Measurements from ENCODE around the gene LRIG2. TPM values are rescaled to one million over a fixed set of nuclear protein-coding genes. Genes with fewer than 3 reads are reported as not detected.

LRIG2 gene
- total RNA-seq, 1 donor, result 17.4 TPM

- Histone ChIP-seq H3K4me3 (ENCODE audit: insufficient read depth, low read length) (no peak overlapping the region), H3K4me2 (ENCODE audit: insufficient read depth, low read length) (no peak overlapping the region), H3K9me3 (ENCODE audit: low read depth, low read length) (no peaks in the 10 kb centered on the region), H3K79me2 (ENCODE audit: insufficient read depth, low read length) (peaks cover 9% of the 10 kb centered on the region), H4K20me1 (ENCODE audit: insufficient read depth, low read length) (no peaks in the 10 kb centered on the region), H3K27ac (ENCODE audit: low read depth, low read length) (no peak overlapping the region), H3K4me1 (ENCODE audit: insufficient read depth, low read length) (peaks cover 10% of the 10 kb centered on the region), H2AFZ (ENCODE audit: low read length) (no peak overlapping the region), H3K36me3 (ENCODE audit: insufficient read depth, low read length) (peaks cover 47% of the 10 kb centered on the region), H3K27me3 (ENCODE audit: insufficient read depth, low read length) (no peaks in the 10 kb centered on the region)
- TF ChIP-seq, protein P1, sequence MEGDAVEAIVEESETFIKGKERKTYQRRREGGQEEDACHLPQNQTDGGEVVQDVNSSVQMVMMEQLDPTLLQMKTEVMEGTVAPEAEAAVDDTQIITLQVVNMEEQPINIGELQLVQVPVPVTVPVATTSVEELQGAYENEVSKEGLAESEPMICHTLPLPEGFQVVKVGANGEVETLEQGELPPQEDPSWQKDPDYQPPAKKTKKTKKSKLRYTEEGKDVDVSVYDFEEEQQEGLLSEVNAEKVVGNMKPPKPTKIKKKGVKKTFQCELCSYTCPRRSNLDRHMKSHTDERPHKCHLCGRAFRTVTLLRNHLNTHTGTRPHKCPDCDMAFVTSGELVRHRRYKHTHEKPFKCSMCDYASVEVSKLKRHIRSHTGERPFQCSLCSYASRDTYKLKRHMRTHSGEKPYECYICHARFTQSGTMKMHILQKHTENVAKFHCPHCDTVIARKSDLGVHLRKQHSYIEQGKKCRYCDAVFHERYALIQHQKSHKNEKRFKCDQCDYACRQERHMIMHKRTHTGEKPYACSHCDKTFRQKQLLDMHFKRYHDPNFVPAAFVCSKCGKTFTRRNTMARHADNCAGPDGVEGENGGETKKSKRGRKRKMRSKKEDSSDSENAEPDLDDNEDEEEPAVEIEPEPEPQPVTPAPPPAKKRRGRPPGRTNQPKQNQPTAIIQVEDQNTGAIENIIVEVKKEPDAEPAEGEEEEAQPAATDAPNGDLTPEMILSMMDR (IDR thresholded peaks at IDR 0.05; ENCODE audit: extremely low read depth, low read depth, low read length), result no peak
- no peak for DNase-seq (ENCODE audit: insufficient read length, low spot score, missing footprints)
Measured at GRCh38 chr1:113126207-113126606, 53.2 kb downstream of the LRIG2 start.

DNA sequence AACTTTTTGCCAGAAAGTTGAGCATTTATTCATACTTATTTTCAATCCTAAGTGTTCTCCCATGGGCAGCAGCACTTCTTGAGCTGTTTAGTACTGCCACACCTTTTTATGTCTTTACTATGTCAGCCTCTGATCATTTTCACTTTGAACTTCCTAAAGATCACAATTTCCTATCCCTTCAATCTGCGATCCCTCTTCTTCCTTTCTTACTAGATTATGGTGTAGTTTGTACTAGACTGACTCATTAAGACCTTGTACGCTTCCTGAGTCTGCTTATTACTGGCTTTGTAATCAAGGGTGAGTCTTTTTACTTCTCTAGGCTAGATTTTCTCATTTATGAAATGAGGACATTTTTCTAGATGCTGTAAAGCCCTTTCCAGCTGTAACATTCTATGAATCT lies 55.1 kb downstream of the LRIG2 start:
- no peak overlapping the region for H3K4me3 ChIP-seq (ENCODE audit: insufficient read depth, low read length)
- H3K36me3 ChIP-seq (ENCODE audit: insufficient read depth, low read length), result peaks cover 40% of the 10 kb centered on the region

GRCh38 chr1:113129529-113130185 lies 56.7 kb downstream of the LRIG2 start:
- no peaks in the 10 kb centered on the region for H3K27me3 ChIP-seq (ENCODE audit: insufficient read depth, low read length)
- H4K20me1 ChIP-seq (ENCODE audit: insufficient read depth, low read length), result no peaks in the 10 kb centered on the region
- peaks cover 6% of the 10 kb centered on the region for H3K79me2 ChIP-seq (ENCODE audit: insufficient read depth, low read length)
- no peak for DNase-seq (ENCODE audit: insufficient read length, low spot score, missing footprints)
- no peak overlapping the region for H3K27ac ChIP-seq (ENCODE audit: low read depth, low read length)
- H3K36me3 ChIP-seq (ENCODE audit: insufficient read depth, low read length), result peaks cover 29% of the 10 kb centered on the region
- no peaks in the 10 kb centered on the region for H3K4me1 ChIP-seq (ENCODE audit: insufficient read depth, low read length)
- H3K4me3 ChIP-seq (ENCODE audit: insufficient read depth, low read length), result no peak overlapping the region
- TF ChIP-seq, protein P1 (IDR thresholded peaks at IDR 0.05; ENCODE audit: extremely low read depth, low read depth, low read length), result no peak
- H3K4me2 ChIP-seq (ENCODE audit: insufficient read depth, low read length), result no peak overlapping the region
- H2AFZ ChIP-seq (ENCODE audit: low read length), result no peak overlapping the region
- no peaks in the 10 kb centered on the region for H3K9me3 ChIP-seq (ENCODE audit: low read depth, low read length)

More for the DNA sequence above, 55.1 kb downstream of the LRIG2 start:
- DNase-seq (ENCODE audit: insufficient read length, low spot score, missing footprints), result no peak
- TF ChIP-seq, protein P1 (IDR thresholded peaks at IDR 0.05; ENCODE audit: extremely low read depth, low read depth, low read length), result no peak
- Histone ChIP-seq H3K27me3 (ENCODE audit: insufficient read depth, low read length) (no peaks in the 10 kb centered on the region), H3K27ac (ENCODE audit: low read depth, low read length) (no peak overlapping the region), H3K79me2 (ENCODE audit: insufficient read depth, low read length) (peaks cover 9% of the 10 kb centered on the region), H3K4me1 (ENCODE audit: insufficient read depth, low read length) (peaks cover 10% of the 10 kb centered on the region), H4K20me1 (ENCODE audit: insufficient read depth, low read length) (no peaks in the 10 kb centered on the region), H3K4me2 (ENCODE audit: insufficient read depth, low read length) (no peak overlapping the region), H3K9me3 (ENCODE audit: low read depth, low read length) (no peaks in the 10 kb centered on the region), H2AFZ (ENCODE audit: low read length) (no peak overlapping the region)

GRCh38 chr1:113133038-113133437 lies 60.0 kb downstream of the LRIG2 start:
- DNase-seq (ENCODE audit: insufficient read length, low spot score, missing footprints), result no peak
- no peaks in the 10 kb centered on the region for H3K79me2 ChIP-seq (ENCODE audit: insufficient read depth, low read length)
- H3K36me3 ChIP-seq (ENCODE audit: insufficient read depth, low read length), result peaks cover 7% of the 10 kb centered on the region
- H3K27me3 ChIP-seq (ENCODE audit: insufficient read depth, low read length), result no peaks in the 10 kb centered on the region
- H3K27ac ChIP-seq (ENCODE audit: low read depth, low read length), result no peak overlapping the region
- TF ChIP-seq, protein P1 (IDR thresholded peaks at IDR 0.05; ENCODE audit: extremely low read depth, low read depth, low read length), result no peak
- no peak overlapping the region for H3K4me2 ChIP-seq (ENCODE audit: insufficient read depth, low read length)
- H4K20me1 ChIP-seq (ENCODE audit: insufficient read depth, low read length), result no peaks in the 10 kb centered on the region
- H3K4me3 ChIP-seq (ENCODE audit: insufficient read depth, low read length), result no peak overlapping the region
- H3K9me3 ChIP-seq (ENCODE audit: low read depth, low read length), result no peaks in the 10 kb centered on the region
- H3K4me1 ChIP-seq (ENCODE audit: insufficient read depth, low read length), result peaks cover 4% of the 10 kb centered on the region
- no peak overlapping the region for H2AFZ ChIP-seq (ENCODE audit: low read length)
